ENCODE results near the gene SLC38A11. TPM values are rescaled to one million over a fixed set of nuclear protein-coding genes. Genes with fewer than 3 reads are reported as not detected.

SLC38A11 gene
- total and polyA plus RNA-seq, 2 experiments from 2014 or later, result not detected

DNA sequence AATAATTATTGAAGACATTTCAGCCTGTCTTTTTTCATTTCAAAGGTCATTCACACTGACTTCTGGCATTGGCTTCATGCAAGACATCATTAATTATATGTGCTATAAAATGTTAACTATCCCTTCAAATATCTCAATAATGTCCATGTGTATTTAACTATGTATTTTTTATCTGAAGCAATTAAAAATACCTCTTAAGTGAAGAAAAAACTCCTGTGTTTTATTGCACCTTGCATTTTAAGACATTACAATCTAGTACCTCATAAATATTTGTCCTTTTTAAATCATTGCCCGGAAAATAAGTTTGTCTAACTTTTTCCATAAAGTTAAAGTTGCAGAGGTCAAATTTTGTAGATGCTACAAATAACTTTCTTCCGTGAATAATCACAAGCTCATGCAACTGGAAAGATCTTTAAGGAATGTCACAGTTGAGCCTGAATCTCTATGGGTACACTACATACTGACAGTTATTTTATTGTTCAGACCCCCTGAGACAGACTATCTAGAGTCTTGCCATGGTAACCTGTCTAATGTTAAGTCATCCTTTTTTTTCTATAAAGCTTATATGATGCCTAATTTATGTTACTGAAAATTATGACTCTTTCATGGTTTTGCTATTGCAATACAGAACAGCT lies 75.3 kb downstream of the SLC38A11 start (continued):
- TF ChIP-seq, protein P1, sequence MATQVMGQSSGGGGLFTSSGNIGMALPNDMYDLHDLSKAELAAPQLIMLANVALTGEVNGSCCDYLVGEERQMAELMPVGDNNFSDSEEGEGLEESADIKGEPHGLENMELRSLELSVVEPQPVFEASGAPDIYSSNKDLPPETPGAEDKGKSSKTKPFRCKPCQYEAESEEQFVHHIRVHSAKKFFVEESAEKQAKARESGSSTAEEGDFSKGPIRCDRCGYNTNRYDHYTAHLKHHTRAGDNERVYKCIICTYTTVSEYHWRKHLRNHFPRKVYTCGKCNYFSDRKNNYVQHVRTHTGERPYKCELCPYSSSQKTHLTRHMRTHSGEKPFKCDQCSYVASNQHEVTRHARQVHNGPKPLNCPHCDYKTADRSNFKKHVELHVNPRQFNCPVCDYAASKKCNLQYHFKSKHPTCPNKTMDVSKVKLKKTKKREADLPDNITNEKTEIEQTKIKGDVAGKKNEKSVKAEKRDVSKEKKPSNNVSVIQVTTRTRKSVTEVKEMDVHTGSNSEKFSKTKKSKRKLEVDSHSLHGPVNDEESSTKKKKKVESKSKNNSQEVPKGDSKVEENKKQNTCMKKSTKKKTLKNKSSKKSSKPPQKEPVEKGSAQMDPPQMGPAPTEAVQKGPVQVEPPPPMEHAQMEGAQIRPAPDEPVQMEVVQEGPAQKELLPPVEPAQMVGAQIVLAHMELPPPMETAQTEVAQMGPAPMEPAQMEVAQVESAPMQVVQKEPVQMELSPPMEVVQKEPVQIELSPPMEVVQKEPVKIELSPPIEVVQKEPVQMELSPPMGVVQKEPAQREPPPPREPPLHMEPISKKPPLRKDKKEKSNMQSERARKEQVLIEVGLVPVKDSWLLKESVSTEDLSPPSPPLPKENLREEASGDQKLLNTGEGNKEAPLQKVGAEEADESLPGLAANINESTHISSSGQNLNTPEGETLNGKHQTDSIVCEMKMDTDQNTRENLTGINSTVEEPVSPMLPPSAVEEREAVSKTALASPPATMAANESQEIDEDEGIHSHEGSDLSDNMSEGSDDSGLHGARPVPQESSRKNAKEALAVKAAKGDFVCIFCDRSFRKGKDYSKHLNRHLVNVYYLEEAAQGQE (IDR thresholded peaks at IDR 0.05; ENCODE audit: unreplicated experiment), result no peak
- TF ChIP-seq EZH2 (IDR thresholded peaks at IDR 0.05; ENCODE audit: low read depth, unreplicated experiment), result no peak
- TF ChIP-seq, protein P2, sequence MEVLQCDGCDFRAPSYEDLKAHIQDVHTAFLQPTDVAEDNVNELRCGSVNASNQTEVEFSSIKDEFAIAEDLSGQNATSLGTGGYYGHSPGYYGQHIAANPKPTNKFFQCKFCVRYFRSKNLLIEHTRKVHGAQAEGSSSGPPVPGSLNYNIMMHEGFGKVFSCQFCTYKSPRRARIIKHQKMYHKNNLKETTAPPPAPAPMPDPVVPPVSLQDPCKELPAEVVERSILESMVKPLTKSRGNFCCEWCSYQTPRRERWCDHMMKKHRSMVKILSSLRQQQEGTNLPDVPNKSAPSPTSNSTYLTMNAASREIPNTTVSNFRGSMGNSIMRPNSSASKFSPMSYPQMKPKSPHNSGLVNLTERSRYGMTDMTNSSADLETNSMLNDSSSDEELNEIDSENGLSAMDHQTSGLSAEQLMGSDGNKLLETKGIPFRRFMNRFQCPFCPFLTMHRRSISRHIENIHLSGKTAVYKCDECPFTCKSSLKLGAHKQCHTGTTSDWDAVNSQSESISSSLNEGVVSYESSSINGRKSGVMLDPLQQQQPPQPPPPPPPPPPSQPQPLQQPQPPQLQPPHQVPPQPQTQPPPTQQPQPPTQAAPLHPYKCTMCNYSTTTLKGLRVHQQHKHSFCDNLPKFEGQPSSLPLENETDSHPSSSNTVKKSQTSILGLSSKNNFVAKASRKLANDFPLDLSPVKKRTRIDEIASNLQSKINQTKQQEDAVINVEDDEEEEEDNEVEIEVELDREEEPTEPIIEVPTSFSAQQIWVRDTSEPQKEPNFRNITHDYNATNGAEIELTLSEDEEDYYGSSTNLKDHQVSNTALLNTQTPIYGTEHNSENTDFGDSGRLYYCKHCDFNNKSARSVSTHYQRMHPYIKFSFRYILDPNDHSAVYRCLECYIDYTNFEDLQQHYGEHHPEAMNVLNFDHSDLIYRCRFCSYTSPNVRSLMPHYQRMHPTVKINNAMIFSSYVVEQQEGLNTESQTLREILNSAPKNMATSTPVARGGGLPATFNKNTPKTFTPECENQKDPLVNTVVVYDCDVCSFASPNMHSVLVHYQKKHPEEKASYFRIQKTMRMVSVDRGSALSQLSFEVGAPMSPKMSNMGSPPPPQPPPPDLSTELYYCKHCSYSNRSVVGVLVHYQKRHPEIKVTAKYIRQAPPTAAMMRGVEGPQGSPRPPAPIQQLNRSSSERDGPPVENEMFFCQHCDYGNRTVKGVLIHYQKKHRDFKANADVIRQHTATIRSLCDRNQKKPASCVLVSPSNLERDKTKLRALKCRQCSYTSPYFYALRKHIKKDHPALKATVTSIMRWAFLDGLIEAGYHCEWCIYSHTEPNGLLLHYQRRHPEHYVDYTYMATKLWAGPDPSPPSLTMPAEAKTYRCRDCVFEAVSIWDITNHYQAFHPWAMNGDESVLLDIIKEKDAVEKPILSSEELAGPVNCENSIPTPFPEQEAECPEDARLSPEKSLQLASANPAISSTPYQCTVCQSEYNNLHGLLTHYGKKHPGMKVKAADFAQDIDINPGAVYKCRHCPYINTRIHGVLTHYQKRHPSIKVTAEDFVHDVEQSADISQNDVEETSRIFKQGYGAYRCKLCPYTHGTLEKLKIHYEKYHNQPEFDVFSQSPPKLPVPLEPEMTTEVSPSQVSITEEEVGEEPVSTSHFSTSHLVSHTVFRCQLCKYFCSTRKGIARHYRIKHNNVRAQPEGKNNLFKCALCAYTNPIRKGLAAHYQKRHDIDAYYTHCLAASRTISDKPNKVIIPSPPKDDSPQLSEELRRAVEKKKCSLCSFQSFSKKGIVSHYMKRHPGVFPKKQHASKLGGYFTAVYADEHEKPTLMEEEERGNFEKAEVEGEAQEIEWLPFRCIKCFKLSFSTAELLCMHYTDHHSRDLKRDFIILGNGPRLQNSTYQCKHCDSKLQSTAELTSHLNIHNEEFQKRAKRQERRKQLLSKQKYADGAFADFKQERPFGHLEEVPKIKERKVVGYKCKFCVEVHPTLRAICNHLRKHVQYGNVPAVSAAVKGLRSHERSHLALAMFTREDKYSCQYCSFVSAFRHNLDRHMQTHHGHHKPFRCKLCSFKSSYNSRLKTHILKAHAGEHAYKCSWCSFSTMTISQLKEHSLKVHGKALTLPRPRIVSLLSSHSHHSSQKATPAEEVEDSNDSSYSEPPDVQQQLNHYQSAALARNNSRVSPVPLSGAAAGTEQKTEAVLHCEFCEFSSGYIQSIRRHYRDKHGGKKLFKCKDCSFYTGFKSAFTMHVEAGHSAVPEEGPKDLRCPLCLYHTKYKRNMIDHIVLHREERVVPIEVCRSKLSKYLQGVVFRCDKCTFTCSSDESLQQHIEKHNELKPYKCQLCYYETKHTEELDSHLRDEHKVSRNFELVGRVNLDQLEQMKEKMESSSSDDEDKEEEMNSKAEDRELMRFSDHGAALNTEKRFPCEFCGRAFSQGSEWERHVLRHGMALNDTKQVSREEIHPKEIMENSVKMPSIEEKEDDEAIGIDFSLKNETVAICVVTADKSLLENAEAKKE (CRISPR knock-in tag; IDR thresholded peaks at IDR 0.05), result no peak

DNA sequence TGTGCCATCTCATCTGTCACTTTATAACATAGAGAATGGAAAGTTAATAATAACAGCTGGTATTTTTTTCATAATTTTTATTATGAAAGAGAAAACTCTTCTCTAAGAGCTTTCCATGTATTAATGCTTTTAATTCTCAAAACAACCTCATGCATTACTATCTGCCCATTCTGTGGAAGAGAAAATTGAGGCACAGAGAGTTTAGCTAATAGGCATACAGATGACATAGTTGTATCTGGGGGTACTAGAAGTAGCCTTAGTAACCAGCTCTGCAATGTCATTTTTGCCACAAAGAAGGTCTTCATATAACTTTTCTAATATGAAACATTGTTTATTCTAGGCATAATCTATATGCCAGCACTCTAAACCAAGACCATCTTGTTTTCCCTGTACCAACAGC lies 77.4 kb downstream of the SLC38A11 start:
- Histone ChIP-seq H3F3A (replicated peaks; ENCODE audit: low read depth) (no peaks in the 10 kb centered on the region), H3K4me3 (no peak overlapping the region), H3K27ac (ENCODE audit: low read depth) (no peak overlapping the region), H2AFZ (no peak overlapping the region), H3K36me3 (ENCODE audit: insufficient read depth) (no peaks in the 10 kb centered on the region; the same call in 1 of the 2 replicates), H3K79me2 (replicated peaks; ENCODE audit: insufficient read depth) (no peaks in the 10 kb centered on the region), H3K9me2 (ENCODE audit: insufficient read depth) (no peaks in the 10 kb centered on the region), H3K27me3 (ENCODE audit: insufficient read depth) (no peaks in the 10 kb centered on the region), H3K4me2 (no peak overlapping the region), H4K20me1 (replicated peaks; ENCODE audit: insufficient read depth) (no peaks in the 10 kb centered on the region), H3K4me1 (ENCODE audit: insufficient read depth) (no peaks in the 10 kb centered on the region)
- no peak for TF ChIP-seq ZNF114 (CRISPR knock-in tag; IDR thresholded peaks at IDR 0.05)
- no peak for TF ChIP-seq NANOG (IDR thresholded peaks at IDR 0.05; ENCODE audit: borderline replicate concordance)
- TF ChIP-seq, protein P3, sequence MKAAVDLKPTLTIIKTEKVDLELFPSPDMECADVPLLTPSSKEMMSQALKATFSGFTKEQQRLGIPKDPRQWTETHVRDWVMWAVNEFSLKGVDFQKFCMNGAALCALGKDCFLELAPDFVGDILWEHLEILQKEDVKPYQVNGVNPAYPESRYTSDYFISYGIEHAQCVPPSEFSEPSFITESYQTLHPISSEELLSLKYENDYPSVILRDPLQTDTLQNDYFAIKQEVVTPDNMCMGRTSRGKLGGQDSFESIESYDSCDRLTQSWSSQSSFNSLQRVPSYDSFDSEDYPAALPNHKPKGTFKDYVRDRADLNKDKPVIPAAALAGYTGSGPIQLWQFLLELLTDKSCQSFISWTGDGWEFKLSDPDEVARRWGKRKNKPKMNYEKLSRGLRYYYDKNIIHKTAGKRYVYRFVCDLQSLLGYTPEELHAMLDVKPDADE (IDR thresholded peaks at IDR 0.05), result no peak
- TF ChIP-seq EZH2 (IDR thresholded peaks at IDR 0.05; ENCODE audit: low read depth, unreplicated experiment), result no peak
- TF ChIP-seq EZH2phosphoT487 (IDR thresholded peaks at IDR 0.05; ENCODE audit: unreplicated experiment), result no peak
- no peaks in the 10 kb centered on the region for H3K27me3 Mint-ChIP-seq (ENCODE audit: insufficient read depth, low read depth, poor library complexity)
- no peaks in the 10 kb centered on the region for H3K9me3 Mint-ChIP-seq
- ATAC-seq (no peak), DNase-seq (ENCODE audit: low spot score) (no peak)
- no peak overlapping the region for H3K27ac Mint-ChIP-seq
- H3K4me3 Mint-ChIP-seq, result no peak overlapping the region
- peaks cover 4% of the 10 kb centered on the region; the same call in 1 of the 3 replicates for H3K4me1 Mint-ChIP-seq
- H3K36me3 Mint-ChIP-seq (ENCODE audit: low read depth), result no peaks in the 10 kb centered on the region

Measured in GM23338 (cell line).